ENCODE measurements around the gene SYNE2. TPM values are rescaled to one million over a fixed set of nuclear protein-coding genes. Genes with fewer than 3 reads are reported as not detected.

The SYNE2 gene
- total RNA-seq, 4 donors from 2014 or later, result 65.8 to 174 (median 126) TPM

DNA sequence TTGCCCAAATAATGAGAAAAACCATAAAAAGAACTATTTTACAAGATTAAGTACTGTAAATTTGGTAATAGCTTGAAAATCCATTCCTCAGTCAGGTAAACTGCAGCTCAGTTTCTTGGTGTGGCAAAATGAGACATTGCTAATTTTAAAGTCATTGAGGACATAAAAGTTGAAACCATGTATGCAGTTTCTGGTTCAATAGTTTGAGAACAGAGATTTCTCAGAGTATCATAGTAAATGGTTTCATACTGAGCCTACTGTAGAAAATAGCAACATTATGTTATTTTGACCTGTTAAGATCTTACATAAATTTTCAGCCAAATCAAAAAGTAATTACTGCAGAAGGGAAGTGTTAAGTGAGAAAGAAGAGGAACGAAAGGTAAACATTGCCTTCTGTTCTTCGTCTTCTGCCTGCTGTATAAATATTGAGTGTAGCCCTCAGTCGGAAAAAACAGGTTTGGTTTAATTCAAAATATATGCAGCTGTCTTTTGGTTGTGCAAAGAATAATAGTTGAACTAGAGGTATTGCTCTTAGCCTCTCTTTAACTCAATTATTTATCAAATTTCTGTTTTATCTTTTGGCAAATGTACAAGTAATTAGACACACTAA, 119.6 kb downstream of the SYNE2 start:
- peaks cover 0 to 31% of the 10 kb centered on the region in 2 donors for H3K36me3 ChIP-seq
- no peak for TF ChIP-seq POLR2A (IDR thresholded peaks at IDR 0.05)
- no peak for TF ChIP-seq POLR2AphosphoS5 (IDR thresholded peaks at IDR 0.05)
- TF ChIP-seq, protein P1, sequence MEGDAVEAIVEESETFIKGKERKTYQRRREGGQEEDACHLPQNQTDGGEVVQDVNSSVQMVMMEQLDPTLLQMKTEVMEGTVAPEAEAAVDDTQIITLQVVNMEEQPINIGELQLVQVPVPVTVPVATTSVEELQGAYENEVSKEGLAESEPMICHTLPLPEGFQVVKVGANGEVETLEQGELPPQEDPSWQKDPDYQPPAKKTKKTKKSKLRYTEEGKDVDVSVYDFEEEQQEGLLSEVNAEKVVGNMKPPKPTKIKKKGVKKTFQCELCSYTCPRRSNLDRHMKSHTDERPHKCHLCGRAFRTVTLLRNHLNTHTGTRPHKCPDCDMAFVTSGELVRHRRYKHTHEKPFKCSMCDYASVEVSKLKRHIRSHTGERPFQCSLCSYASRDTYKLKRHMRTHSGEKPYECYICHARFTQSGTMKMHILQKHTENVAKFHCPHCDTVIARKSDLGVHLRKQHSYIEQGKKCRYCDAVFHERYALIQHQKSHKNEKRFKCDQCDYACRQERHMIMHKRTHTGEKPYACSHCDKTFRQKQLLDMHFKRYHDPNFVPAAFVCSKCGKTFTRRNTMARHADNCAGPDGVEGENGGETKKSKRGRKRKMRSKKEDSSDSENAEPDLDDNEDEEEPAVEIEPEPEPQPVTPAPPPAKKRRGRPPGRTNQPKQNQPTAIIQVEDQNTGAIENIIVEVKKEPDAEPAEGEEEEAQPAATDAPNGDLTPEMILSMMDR (IDR thresholded peaks at IDR 0.05), result no peak
- no peak for TF ChIP-seq EP300 (IDR thresholded peaks at IDR 0.05)
- H3K27me3 ChIP-seq, result no peaks in the 10 kb centered on the region
- peaks cover 0 to 16% (median 5%) of the 10 kb centered on the region in 3 donors for H3K4me1 ChIP-seq
- H3K4me3 ChIP-seq, result no peak overlapping the region
- no peak for ATAC-seq
- WGBS, 2 donors (ENCODE audit: low coverage in 1 of 2), result 36 to 47% methylated on average over 3 of the region's 3 CpGs
- no peaks in the 10 kb centered on the region for H3K9me3 ChIP-seq
- peak overlapping the region in 1 of 4 donors; percentile 60 for H3K27ac ChIP-seq

DNA sequence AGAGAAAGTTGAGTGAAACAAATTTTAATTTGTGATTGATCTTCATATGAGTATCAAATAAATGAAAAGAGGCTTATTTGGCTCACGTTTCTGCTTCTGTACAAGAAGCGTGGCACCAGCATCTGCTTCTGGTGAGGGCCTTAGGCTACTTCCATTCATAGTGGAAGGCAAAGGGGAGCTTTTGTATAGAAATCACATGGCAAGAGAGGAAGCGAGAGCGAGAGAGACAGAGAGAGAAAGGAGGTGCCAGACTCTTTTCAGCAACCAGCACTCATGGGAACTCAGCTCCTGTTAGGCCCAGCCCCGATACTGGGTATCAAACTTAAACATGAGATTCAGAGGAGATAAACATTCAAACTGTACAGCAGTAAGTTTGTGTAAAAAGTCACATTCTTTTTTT, 121.4 kb downstream of the SYNE2 start:
- Histone ChIP-seq H3K27ac (no peak overlapping the region), H3K36me3 (peaks cover 0 to 31% of the 10 kb centered on the region in 2 donors), H3K4me1 (peaks cover 0 to 16% (median 5%) of the 10 kb centered on the region in 3 donors), H3K27me3 (no peaks in the 10 kb centered on the region), H3K9me3 (no peaks in the 10 kb centered on the region), H3K4me3 (no peak overlapping the region)
- ATAC-seq, result no peak
- TF ChIP-seq POLR2A (IDR thresholded peaks at IDR 0.05), result no peak
- TF ChIP-seq EP300 (IDR thresholded peaks at IDR 0.05), result no peak
- TF ChIP-seq, protein P1 (IDR thresholded peaks at IDR 0.05), result no peak
- no peak for TF ChIP-seq POLR2AphosphoS5 (IDR thresholded peaks at IDR 0.05)
- 82 to 90% methylated on average over 4 to 5 of the region's 5 CpGs for WGBS, 2 donors (ENCODE audit: low coverage in 1 of 2)

DNA sequence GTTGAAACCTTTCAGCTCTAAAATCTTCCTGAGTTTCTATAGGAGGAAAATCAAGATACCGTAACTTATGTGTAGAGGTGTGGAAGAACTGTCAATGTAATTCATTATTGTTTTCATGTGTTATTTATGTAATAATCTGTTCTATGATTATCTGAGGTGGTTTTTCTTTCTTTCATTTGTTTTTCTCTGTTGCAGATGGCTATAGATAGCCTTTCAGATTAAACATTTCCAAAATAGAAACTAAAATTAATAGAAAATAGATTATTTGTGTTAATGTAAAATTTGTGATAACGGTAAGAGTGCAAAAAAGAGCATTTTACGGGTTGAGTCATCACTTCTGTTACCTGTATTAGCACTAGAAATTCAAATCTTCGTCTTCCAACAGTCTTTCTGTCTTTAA, 128.8 kb downstream of the SYNE2 start:
- H3K27ac ChIP-seq, result no peak overlapping the region
- WGBS, 2 donors (ENCODE audit: low coverage in 1 of 2), result 92 to 97% methylated on average over 4 of the region's 4 CpGs
- H3K9me3 ChIP-seq, result no peaks in the 10 kb centered on the region
- H3K36me3 ChIP-seq, result peaks cover 0 to 62% of the 10 kb centered on the region in 2 donors
- no peaks in the 10 kb centered on the region for H3K4me1 ChIP-seq
- TF ChIP-seq POLR2AphosphoS5 (IDR thresholded peaks at IDR 0.05) (no peak), POLR2A (IDR thresholded peaks at IDR 0.05) (no peak), EP300 (IDR thresholded peaks at IDR 0.05) (no peak)
- TF ChIP-seq, protein P1 (IDR thresholded peaks at IDR 0.05), result no peak
- no peak for ATAC-seq
- no peaks in the 10 kb centered on the region for H3K27me3 ChIP-seq
- no peak overlapping the region for H3K4me3 ChIP-seq

DNA sequence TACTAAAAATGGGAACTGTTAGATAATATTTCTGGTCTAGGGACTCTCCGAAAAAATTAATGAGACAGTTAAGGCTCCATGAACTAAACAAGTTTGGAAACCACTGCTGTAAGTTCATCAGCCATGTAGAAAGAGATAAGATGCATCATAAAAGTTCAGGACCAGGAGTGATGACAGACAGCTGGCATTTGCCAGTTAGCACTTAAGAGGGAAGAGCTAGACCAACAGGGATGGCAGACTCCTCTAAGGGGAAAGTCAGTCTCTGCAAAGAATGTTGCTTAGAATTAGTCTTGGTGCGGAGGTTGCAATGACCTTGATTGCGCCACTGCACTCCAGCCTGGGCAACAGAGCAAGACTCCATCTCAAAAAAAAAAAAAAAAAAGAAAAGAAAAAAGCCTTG, 129.4 kb downstream of the SYNE2 start:
- WGBS, 2 donors (ENCODE audit: low coverage in 1 of 2), result 92 to 100% methylated on average over 2 of the region's 3 CpGs
- Histone ChIP-seq H3K27me3 (no peaks in the 10 kb centered on the region), H3K36me3 (peaks cover 0 to 62% of the 10 kb centered on the region in 2 donors), H3K4me1 (no peaks in the 10 kb centered on the region), H3K27ac (no peak overlapping the region), H3K9me3 (no peaks in the 10 kb centered on the region), H3K4me3 (no peak overlapping the region)
- TF ChIP-seq, protein P1 (IDR thresholded peaks at IDR 0.05), result no peak
- no peak for TF ChIP-seq POLR2AphosphoS5 (IDR thresholded peaks at IDR 0.05)
- no peak for ATAC-seq

DNA sequence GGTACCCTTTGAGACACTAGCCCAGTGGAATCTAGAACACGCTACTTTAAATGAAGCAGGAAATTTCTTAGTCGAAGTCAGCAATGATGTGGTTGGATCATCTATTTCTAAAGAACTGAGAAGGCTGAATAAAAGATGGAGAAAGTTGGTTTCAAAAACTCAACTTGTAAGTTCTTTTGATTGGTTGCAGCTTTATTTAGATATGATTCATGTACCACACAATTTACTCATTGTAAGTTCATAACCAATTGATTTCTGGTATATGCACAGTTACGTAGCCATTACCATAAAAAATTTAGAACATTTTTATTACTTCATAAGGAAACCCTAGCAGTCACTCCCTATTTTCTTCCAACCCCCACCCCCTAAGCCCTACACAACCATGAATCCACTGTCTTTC, 129.8 kb downstream of the SYNE2 start:
- TF ChIP-seq POLR2AphosphoS5 (IDR thresholded peaks at IDR 0.05), result no peak
- TF ChIP-seq POLR2A (IDR thresholded peaks at IDR 0.05), result no peak
- TF ChIP-seq, protein P1 (IDR thresholded peaks at IDR 0.05), result no peak
- TF ChIP-seq EP300 (IDR thresholded peaks at IDR 0.05), result no peak
- Histone ChIP-seq H3K9me3 (no peaks in the 10 kb centered on the region), H3K36me3 (peaks cover 0 to 58% of the 10 kb centered on the region in 2 donors), H3K27ac (no peak overlapping the region), H3K27me3 (no peaks in the 10 kb centered on the region), H3K4me1 (no peaks in the 10 kb centered on the region), H3K4me3 (no peak overlapping the region)
- 89 to 94% methylated on average over 3 of the region's 3 CpGs for WGBS, 2 donors (ENCODE audit: low coverage in 1 of 2)
- no peak for ATAC-seq

All from gastroesophageal sphincter (tissue), 4 donors.